SK-N-SH (cell line): Measurements from ENCODE around the gene PRKACG. TPM values are rescaled to one million over a fixed set of nuclear protein-coding genes. Genes with fewer than 3 reads are reported as not detected.

Experiments
- CTCF ChIA-PET: fragments of 300-600, 350-600 bp; formaldehyde crosslinking; extraction: SDS; loops from one replicate; lab custom pipeline; 2021; lab: Yijun Ruan, JAX
- POLR2A ChIA-PET: fragments of 350-600 bp; sonication (Branson Sonifier 250); formaldehyde crosslinking; extraction: SDS; loops from one replicate; lab custom pipeline; 2020; ENCODE audit warnings: antibody characterized with exemption, inconsistent platforms; lab: Yijun Ruan, JAX
- DNase-seq: peaks from one replicate; pipeline ENCODE4 v3.0.0; 2012
- H2AFZ ChIP-seq: fragments of 200-600 bp; sonication (generic); 2 replicates; pipeline ENCODE4 v1.8.1; 2016; ENCODE audit warnings: antibody characterized with exemption, mild to moderate bottlenecking, low read depth
- H3F3A ChIP-seq: fragments of 200-600 bp; sonication (generic); replicated peaks from 2 replicates; pipeline ENCODE3; 2016; ENCODE audit warnings: antibody characterized with exemption, mild to moderate bottlenecking; ENCODE audit not compliant: insufficient read depth
- H3K27ac ChIP-seq, 2 experiments: fragments of 200-500 bp in 1 of 2; fragments of 200-600 bp in 1 of 2; sonication (Bioruptor generic) in 1 of 2; sonication (generic), shearing (Covaris generic) in 1 of 2; 2 replicates each; pipeline versions ENCODE4 v1.5.1 to v1.6.1; 2014 to 2016; ENCODE audit warnings: low read depth in 2 of 2, inconsistent platforms in 1 of 2, low read length in 1 of 2, mild to moderate bottlenecking in 1 of 2, mixed read lengths in 1 of 2
- H3K27me3 ChIP-seq: fragments of 200-600 bp; sonication (generic), shearing (Covaris generic); 2 replicates; pipeline ENCODE4 v1.6.1; 2016; ENCODE audit warnings: mixed run types; ENCODE audit not compliant: insufficient read depth
- H3K36me3 ChIP-seq, 2 experiments: fragments of 200-500 bp in 1 of 2; fragments of 200-600 bp in 1 of 2; sonication (Bioruptor generic) in 1 of 2; sonication (generic) in 1 of 2; replicated peaks in 1 of 2; 2 replicates each; pipeline versions ENCODE3 to v1.5.1; 2014 to 2016; ENCODE audit warnings: low read length in 1 of 2, mild to moderate bottlenecking in 1 of 2; ENCODE audit not compliant: insufficient read depth in 2 of 2, control insufficient read depth in 1 of 2
- H3K4me1 ChIP-seq, 2 experiments: fragments of 200-500 bp in 1 of 2; fragments of 200-600 bp in 1 of 2; sonication (Bioruptor generic) in 1 of 2; sonication (generic), shearing (Covaris generic) in 1 of 2; 2 replicates each; pipeline versions ENCODE4 v1.5.1 to v1.6.1; 2014 to 2016; ENCODE audit warnings: low read depth in 1 of 2, low read length in 1 of 2, mixed run types in 1 of 2; ENCODE audit not compliant: insufficient read depth in 2 of 2, control insufficient read depth in 1 of 2
- H3K4me2 ChIP-seq: fragments of 200-600 bp; sonication (generic), shearing (Covaris generic); 2 replicates; pipeline ENCODE4 v1.6.1; 2017; ENCODE audit warnings: mixed run types
- H3K4me3 ChIP-seq, 2 experiments: fragments of 200-500 bp in 1 of 2; fragments of 200-600 bp in 1 of 2; sonication (Bioruptor generic) in 1 of 2; sonication (generic), shearing (Covaris generic) in 1 of 2; 2 replicates each; pipeline versions ENCODE4 v1.5.1 to v1.8.1; 2014 to 2016; ENCODE audit warnings: low read depth in 2 of 2, inconsistent platforms in 1 of 2, low read length in 1 of 2, mild to moderate bottlenecking in 1 of 2, mixed read lengths in 1 of 2, moderate library complexity in 1 of 2
- H3K79me2 ChIP-seq: fragments of 200-600 bp; sonication (generic); 2 replicates; pipeline ENCODE4 v1.8.1; 2017; ENCODE audit warnings: mild to moderate bottlenecking; ENCODE audit not compliant: insufficient read depth
- H3K9ac ChIP-seq: fragments of 200-600 bp; sonication (generic); 2 replicates; pipeline ENCODE4 v1.6.1; 2017; ENCODE audit warnings: mixed run types
- H3K9me2 ChIP-seq: fragments of 200-600 bp; sonication (generic); 2 replicates; pipeline ENCODE4 v1.6.1; 2017; ENCODE audit warnings: mixed run types
- H3K9me3 ChIP-seq: fragments of 200-600 bp; sonication (generic); 2 replicates; pipeline ENCODE4 v1.6.1; 2017; ENCODE audit warnings: mixed run types, mild to moderate bottlenecking, moderate library complexity
- H4K20me1 ChIP-seq: fragments of 200-600 bp; sonication (generic); 2 replicates; pipeline ENCODE4 v1.6.1; 2017; ENCODE audit warnings: mild to moderate bottlenecking, mixed run types; ENCODE audit not compliant: insufficient read depth
- CHD2 ChIP-seq: fragments of 150-350 bp; IDR thresholded peaks from 2 replicates; pipeline ENCODE4 v1.6.1; 2018; ENCODE audit warnings: low read length; ENCODE audit not compliant: partially characterized antibody
- EZH2phosphoT487 ChIP-seq: fragments of 200-600 bp; sonication (generic); IDR thresholded peaks from 2 replicates; pipeline ENCODE4 v1.6.1; 2017; ENCODE audit warnings: low read depth, mixed run types, mild to moderate bottlenecking, antibody characterized with exemption, moderate library complexity, borderline replicate concordance
- FOXJ3 ChIP-seq: sonication (generic); formaldehyde crosslinking; IDR thresholded peaks from 2 replicates; pipeline ENCODE4 v1.5.1; 2020; ENCODE audit warnings: mild to moderate bottlenecking, missing genetic modification reagents
- GABPA ChIP-seq: IDR thresholded peaks from 2 replicates; pipeline ENCODE4 v1.4.0; 2012; ENCODE audit warnings: low read depth, mild to moderate bottlenecking
- IRF3 ChIP-seq: fragments of 150-350 bp; IDR thresholded peaks from 2 replicates; pipeline ENCODE4 v1.6.1; 2016; ENCODE audit warnings: mild to moderate bottlenecking, low read depth, low read length
- JUND ChIP-seq: IDR thresholded peaks from 2 replicates; pipeline ENCODE4 v1.4.0; 2012
- NFIC ChIP-seq: IDR thresholded peaks from 2 replicates; pipeline ENCODE4 v1.4.0; 2012; ENCODE audit warnings: borderline replicate concordance
- PBX3 ChIP-seq: IDR thresholded peaks from 2 replicates; pipeline ENCODE4; 2012
- RAD21 ChIP-seq: IDR thresholded peaks from 2 replicates; pipeline ENCODE4 v1.6.1; 2012; ENCODE audit warnings: mild to moderate bottlenecking, low read length
- RCOR1 ChIP-seq: fragments of 150-350 bp; IDR thresholded peaks from 2 replicates; pipeline ENCODE4 v1.6.1; 2017; ENCODE audit warnings: antibody characterized with exemption, low read length
- RFX5 ChIP-seq: IDR thresholded peaks from 2 replicates; pipeline ENCODE4 v1.6.1; 2012; ENCODE audit warnings: mild to moderate bottlenecking, improper control_type of control experiment, low read length
- SMC3 ChIP-seq: IDR thresholded peaks from 2 replicates; pipeline ENCODE4 v1.6.1; 2012; ENCODE audit warnings: low read depth, low read length, improper control_type of control experiment
- TCF12 ChIP-seq: IDR thresholded peaks from 2 replicates; pipeline ENCODE4 v1.4.0; 2012
- USF1 ChIP-seq: IDR thresholded peaks from 2 replicates; pipeline ENCODE4 v1.4.0; 2012; ENCODE audit warnings: low read depth, borderline replicate concordance
- YY1 ChIP-seq: IDR thresholded peaks from 2 replicates; pipeline ENCODE4 v1.4.0; 2012; ENCODE audit warnings: low read depth, mild to moderate bottlenecking
- WGBS: methylation state at CpG from one replicate; pipeline ENCODE4 v1.1.6; 2017; ENCODE audit warnings: low lambda C conversion rate; 5-methylcytosine and 5-hydroxymethylcytosine counted together
- polyA plus RNA-seq, 3 experiments: library from polyadenylated mRNA; depleted of rRNA; stranded (reverse); fragments of >200 nt; gene quantifications; 2 replicates each; pipeline ENCODE4 v1.2.3, GENCODE V29; 2012
- TF ChIP-seq, protein P1 (sequence below): IDR thresholded peaks from 2 replicates; pipeline ENCODE4 v1.6.1; 2012; ENCODE audit warnings: mild to moderate bottlenecking, low read depth, low read length, moderate library complexity
- TF ChIP-seq, protein P2 (sequence below): fragments of 200-600 bp; sonication (generic); IDR thresholded peaks from 2 replicates; pipeline ENCODE4 v1.6.1; 2017; ENCODE audit warnings: antibody characterized with exemption, mild to moderate bottlenecking, moderate library complexity
- TF ChIP-seq, protein P3 (sequence below): fragments of 150-350 bp; IDR thresholded peaks from 2 replicates; pipeline ENCODE4 v1.6.1; 2017; ENCODE audit warnings: antibody characterized with exemption, low read length, low read depth, borderline replicate concordance
- TF ChIP-seq, protein P4 (sequence below): IDR thresholded peaks from 2 replicates; pipeline ENCODE4 v1.4.0; 2012; ENCODE audit warnings: low read depth, borderline replicate concordance

The PRKACG gene
- polyA plus RNA-seq, 1 of the 3 experiments (the other 2 are of a cell fraction), result not detected

DNA sequence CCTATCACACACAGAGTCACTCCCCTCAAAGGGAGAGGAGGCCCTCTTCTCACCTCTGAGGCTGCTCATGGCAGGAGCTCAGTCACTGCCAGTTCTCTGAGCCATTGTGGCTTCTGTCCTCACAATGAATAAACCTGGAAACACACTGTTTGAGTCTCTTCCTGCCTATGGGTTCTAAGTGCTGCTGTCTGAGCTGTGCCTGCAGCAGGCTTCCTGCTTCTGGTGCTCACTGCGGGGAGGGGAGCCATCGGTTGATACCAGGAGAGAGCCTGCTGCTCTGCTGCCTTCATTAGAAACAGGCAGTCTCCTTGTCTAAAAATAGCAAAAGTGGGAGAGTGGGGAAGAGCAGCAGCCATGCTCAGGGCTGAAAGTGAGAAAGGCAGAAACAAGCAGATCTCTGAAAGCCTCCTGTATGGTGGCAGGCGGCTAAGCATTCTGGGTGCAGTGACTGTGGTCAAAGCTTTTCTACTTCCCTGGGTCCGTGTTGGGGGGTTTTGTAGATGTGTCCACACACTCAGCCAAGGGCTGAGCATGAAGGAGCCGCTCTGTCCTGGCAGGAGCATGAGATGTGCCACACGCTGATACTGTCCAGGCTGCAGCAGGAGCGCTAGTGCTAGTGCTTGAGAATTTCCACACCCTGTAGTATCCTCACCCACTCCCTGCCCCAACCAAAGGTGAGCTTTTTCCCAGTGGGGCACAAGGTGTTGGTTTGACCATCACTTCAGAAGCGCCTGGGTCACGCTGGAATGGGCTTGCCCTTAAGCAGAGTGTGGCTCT is 34.2 kb downstream of the PRKACG start:
- H3K9me2 ChIP-seq, result no peaks in the 10 kb centered on the region
- H2AFZ ChIP-seq, result no peak overlapping the region
- H3K4me3 ChIP-seq, result no peak overlapping the region
- no peak overlapping the region for H3K27ac ChIP-seq
- H3F3A ChIP-seq, result no peaks in the 10 kb centered on the region
- no peak overlapping the region for H3K4me2 ChIP-seq
- H3K9me3 ChIP-seq, result no peaks in the 10 kb centered on the region
- H4K20me1 ChIP-seq, result no peaks in the 10 kb centered on the region
- H3K4me1 ChIP-seq, result no peaks in the 10 kb centered on the region
- H3K36me3 ChIP-seq, result no peaks in the 10 kb centered on the region
- H3K9ac ChIP-seq, result no peak overlapping the region
- CTCF ChIA-PET, result no interaction called here
- no peaks in the 10 kb centered on the region for H3K79me2 ChIP-seq
- DNase-seq, result no peak
- POLR2A ChIA-PET, result interaction anchor here (0.5 kb wide), 1 partner anchor 32 kb away, joined by 4 read pairs; no protein-coding TSS in a partner anchor
- H3K27me3 ChIP-seq, result peaks cover 3% of the 10 kb centered on the region; the same call in 1 of the 2 replicates
- TF ChIP-seq FOXJ3, result no peak
- TF ChIP-seq, protein P1, sequence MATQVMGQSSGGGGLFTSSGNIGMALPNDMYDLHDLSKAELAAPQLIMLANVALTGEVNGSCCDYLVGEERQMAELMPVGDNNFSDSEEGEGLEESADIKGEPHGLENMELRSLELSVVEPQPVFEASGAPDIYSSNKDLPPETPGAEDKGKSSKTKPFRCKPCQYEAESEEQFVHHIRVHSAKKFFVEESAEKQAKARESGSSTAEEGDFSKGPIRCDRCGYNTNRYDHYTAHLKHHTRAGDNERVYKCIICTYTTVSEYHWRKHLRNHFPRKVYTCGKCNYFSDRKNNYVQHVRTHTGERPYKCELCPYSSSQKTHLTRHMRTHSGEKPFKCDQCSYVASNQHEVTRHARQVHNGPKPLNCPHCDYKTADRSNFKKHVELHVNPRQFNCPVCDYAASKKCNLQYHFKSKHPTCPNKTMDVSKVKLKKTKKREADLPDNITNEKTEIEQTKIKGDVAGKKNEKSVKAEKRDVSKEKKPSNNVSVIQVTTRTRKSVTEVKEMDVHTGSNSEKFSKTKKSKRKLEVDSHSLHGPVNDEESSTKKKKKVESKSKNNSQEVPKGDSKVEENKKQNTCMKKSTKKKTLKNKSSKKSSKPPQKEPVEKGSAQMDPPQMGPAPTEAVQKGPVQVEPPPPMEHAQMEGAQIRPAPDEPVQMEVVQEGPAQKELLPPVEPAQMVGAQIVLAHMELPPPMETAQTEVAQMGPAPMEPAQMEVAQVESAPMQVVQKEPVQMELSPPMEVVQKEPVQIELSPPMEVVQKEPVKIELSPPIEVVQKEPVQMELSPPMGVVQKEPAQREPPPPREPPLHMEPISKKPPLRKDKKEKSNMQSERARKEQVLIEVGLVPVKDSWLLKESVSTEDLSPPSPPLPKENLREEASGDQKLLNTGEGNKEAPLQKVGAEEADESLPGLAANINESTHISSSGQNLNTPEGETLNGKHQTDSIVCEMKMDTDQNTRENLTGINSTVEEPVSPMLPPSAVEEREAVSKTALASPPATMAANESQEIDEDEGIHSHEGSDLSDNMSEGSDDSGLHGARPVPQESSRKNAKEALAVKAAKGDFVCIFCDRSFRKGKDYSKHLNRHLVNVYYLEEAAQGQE, result no peak
- TF ChIP-seq USF1, result no peak
- no peak for TF ChIP-seq NFIC
- TF ChIP-seq, protein P2, sequence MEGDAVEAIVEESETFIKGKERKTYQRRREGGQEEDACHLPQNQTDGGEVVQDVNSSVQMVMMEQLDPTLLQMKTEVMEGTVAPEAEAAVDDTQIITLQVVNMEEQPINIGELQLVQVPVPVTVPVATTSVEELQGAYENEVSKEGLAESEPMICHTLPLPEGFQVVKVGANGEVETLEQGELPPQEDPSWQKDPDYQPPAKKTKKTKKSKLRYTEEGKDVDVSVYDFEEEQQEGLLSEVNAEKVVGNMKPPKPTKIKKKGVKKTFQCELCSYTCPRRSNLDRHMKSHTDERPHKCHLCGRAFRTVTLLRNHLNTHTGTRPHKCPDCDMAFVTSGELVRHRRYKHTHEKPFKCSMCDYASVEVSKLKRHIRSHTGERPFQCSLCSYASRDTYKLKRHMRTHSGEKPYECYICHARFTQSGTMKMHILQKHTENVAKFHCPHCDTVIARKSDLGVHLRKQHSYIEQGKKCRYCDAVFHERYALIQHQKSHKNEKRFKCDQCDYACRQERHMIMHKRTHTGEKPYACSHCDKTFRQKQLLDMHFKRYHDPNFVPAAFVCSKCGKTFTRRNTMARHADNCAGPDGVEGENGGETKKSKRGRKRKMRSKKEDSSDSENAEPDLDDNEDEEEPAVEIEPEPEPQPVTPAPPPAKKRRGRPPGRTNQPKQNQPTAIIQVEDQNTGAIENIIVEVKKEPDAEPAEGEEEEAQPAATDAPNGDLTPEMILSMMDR, result no peak
- no peak for TF ChIP-seq CHD2
- TF ChIP-seq RAD21, result no peak
- TF ChIP-seq TCF12, result no peak
- no peak for TF ChIP-seq JUND
- TF ChIP-seq, protein P3, sequence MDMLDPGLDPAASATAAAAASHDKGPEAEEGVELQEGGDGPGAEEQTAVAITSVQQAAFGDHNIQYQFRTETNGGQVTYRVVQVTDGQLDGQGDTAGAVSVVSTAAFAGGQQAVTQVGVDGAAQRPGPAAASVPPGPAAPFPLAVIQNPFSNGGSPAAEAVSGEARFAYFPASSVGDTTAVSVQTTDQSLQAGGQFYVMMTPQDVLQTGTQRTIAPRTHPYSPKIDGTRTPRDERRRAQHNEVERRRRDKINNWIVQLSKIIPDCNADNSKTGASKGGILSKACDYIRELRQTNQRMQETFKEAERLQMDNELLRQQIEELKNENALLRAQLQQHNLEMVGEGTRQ, result no peak
- no peak for TF ChIP-seq IRF3
- TF ChIP-seq PBX3, result no peak
- no peak for TF ChIP-seq RFX5
- no peak for TF ChIP-seq RCOR1
- TF ChIP-seq GABPA, result no peak
- TF ChIP-seq YY1, result no peak
- TF ChIP-seq SMC3, result no peak
- TF ChIP-seq, protein P4, sequence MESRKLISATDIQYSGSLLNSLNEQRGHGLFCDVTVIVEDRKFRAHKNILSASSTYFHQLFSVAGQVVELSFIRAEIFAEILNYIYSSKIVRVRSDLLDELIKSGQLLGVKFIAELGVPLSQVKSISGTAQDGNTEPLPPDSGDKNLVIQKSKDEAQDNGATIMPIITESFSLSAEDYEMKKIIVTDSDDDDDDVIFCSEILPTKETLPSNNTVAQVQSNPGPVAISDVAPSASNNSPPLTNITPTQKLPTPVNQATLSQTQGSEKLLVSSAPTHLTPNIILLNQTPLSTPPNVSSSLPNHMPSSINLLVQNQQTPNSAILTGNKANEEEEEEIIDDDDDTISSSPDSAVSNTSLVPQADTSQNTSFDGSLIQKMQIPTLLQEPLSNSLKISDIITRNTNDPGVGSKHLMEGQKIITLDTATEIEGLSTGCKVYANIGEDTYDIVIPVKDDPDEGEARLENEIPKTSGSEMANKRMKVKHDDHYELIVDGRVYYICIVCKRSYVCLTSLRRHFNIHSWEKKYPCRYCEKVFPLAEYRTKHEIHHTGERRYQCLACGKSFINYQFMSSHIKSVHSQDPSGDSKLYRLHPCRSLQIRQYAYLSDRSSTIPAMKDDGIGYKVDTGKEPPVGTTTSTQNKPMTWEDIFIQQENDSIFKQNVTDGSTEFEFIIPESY, result no peak
- no peak for TF ChIP-seq EZH2phosphoT487
- 16% methylated on average over 7 of the region's 9 CpGs for WGBS
